Nephron (organoid): ENCODE data around the gene ZC3H7A.

Source experiments
- H3K27ac Mint-ChIP-seq, 3 experiments: 2 replicates each; pipeline ENCODE4 v1.8.0; 2020; ENCODE audit warnings: mixed read lengths in 3 of 3, mild to moderate bottlenecking in 2 of 3, moderate library complexity in 1 of 3
- H3K27me3 Mint-ChIP-seq: 2 replicates; pipeline ENCODE4 v1.8.0; 2021; ENCODE audit warnings: low read depth, mild to moderate bottlenecking, moderate library complexity, mixed read lengths
- H3K36me3 Mint-ChIP-seq: 2 replicates; pipeline ENCODE4 v1.8.0; 2020; ENCODE audit warnings: low read depth, mixed read lengths
- H3K4me1 Mint-ChIP-seq: 2 replicates; pipeline ENCODE4 v1.8.0; 2020; ENCODE audit warnings: mixed read lengths
- H3K4me3 Mint-ChIP-seq, 3 experiments: 2 replicates each; pipeline ENCODE4 v1.8.0; 2020; ENCODE audit warnings: mild to moderate bottlenecking in 3 of 3, mixed read lengths in 3 of 3, moderate library complexity in 2 of 3
- H3K9me3 Mint-ChIP-seq: 2 replicates; pipeline ENCODE4 v1.8.0; 2020; ENCODE audit warnings: mixed read lengths
- TF ChIP-seq, protein P1 (sequence below), 3 experiments: fragments of 200-600 bp; sonication (generic); IDR thresholded peaks; one replicate each; pipeline ENCODE4 v1.5.0; 2021; ENCODE audit warnings: antibody characterized with exemption in 3 of 3; ENCODE audit not compliant: unreplicated experiment in 3 of 3

The ZC3H7A gene

DNA sequence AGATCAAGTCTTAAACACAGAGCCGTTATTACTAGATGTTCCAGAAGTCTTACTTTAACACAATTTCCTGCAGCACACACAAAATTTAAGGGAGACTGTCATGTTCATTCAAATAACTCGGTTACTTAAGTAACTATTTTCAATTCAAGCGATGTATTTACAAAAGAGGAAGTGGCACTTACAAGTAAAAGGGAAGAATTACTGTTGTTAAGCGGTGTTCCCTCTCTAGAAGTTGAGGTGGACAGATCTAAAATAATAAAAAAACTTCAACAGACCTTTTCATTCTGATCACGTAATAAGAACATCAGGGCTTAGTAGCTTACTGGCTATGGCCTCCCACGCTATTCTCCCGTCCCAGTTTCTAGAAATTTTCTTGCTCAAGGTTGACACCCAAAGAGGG lies 28.2 kb downstream of the ZC3H7A start:
- H3K27me3 Mint-ChIP-seq, result no peaks in the 10 kb centered on the region
- no peak overlapping the region for H3K27ac Mint-ChIP-seq
- H3K36me3 Mint-ChIP-seq, result peaks cover 65% of the 10 kb centered on the region
- no peaks in the 10 kb centered on the region for H3K4me1 Mint-ChIP-seq
- TF ChIP-seq, protein P1, sequence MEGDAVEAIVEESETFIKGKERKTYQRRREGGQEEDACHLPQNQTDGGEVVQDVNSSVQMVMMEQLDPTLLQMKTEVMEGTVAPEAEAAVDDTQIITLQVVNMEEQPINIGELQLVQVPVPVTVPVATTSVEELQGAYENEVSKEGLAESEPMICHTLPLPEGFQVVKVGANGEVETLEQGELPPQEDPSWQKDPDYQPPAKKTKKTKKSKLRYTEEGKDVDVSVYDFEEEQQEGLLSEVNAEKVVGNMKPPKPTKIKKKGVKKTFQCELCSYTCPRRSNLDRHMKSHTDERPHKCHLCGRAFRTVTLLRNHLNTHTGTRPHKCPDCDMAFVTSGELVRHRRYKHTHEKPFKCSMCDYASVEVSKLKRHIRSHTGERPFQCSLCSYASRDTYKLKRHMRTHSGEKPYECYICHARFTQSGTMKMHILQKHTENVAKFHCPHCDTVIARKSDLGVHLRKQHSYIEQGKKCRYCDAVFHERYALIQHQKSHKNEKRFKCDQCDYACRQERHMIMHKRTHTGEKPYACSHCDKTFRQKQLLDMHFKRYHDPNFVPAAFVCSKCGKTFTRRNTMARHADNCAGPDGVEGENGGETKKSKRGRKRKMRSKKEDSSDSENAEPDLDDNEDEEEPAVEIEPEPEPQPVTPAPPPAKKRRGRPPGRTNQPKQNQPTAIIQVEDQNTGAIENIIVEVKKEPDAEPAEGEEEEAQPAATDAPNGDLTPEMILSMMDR (IDR thresholded peaks at IDR 0.05; ENCODE audit: unreplicated experiment in 3 of 3), result no peak
- no peaks in the 10 kb centered on the region for H3K9me3 Mint-ChIP-seq
- no peak overlapping the region for H3K4me3 Mint-ChIP-seq

DNA sequence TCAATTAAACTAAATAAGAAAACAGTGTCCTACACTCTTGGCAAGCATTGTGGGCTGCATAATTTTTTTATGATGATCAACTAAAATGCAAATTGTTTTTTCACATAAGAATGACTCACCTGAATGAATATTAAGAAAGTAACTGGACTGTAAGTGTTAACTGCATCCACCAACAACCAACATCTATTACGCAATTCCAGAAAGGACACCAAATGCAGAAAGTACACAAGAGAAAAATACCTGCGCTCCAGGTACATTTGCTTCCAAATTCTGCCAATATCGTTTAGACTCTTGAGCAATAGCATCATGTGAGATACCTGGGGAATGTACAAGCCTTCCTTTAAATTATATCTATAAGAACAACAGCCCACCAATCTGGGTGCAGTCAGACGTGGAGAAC lies 34.6 kb downstream of the ZC3H7A start:
- H3K4me1 Mint-ChIP-seq, result peaks cover 21% of the 10 kb centered on the region
- peaks cover 75% of the 10 kb centered on the region for H3K36me3 Mint-ChIP-seq
- H3K27me3 Mint-ChIP-seq, result no peaks in the 10 kb centered on the region
- no peaks in the 10 kb centered on the region for H3K9me3 Mint-ChIP-seq
- no peak overlapping the region for H3K4me3 Mint-ChIP-seq
- no peak overlapping the region for H3K27ac Mint-ChIP-seq
- TF ChIP-seq, protein P1 (IDR thresholded peaks at IDR 0.05; ENCODE audit: unreplicated experiment in 3 of 3), result no peak

DNA sequence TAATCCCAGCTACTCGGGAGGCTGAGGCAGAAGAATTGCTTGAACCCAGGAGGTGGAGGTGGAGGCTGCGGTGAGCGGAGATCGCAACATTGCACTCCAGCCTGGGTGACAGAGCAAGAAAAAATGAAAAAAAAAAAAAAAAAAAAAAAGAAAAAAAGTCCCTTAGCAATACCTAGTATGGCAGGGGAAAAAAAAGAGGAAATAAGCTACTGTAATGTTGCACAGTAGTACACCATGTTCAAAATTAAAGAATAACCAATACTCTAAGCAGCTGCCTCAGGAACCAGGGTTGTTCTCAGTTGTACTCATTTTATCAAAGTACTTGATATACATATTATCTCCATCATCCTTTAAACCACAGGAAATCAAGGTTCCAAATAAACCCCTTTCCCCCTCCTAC lies 37.1 kb downstream of the ZC3H7A start:
- Mint-ChIP-seq H3K4me1 (peaks cover 29% of the 10 kb centered on the region), H3K27ac (peak overlapping the region in 1 of 3 experiments; percentile 9), H3K4me3 (no peak overlapping the region)

DNA sequence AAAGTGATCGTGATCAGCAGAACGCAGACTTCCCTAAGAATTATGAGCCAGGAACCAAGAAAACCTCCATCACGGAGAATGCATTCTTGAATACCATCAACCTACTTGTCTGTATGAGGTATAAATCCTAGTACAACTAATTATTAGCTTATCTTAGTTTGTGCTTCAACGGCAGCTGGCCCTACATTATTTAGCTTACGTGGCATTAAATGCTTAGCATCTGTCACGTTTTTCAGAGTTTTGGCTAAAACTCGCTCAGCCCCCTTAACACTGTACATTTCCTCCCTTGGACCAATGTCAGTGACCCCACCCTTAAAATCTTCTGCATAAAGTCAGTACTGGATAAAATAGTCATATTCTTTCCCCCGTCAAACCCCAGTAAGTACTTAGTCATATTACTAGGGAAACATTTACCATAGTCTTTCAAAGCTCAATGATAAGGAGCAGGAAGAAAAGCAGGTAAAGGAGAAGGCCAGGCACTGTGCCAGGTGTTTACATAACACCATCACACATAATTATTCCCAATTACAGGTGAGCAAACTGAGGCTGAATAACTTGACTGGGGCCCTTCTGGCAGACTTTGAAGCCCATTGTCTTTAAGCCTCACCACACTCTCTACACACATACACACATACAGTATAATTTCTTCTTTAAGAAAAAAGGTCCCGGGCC lies 37.8 kb downstream of the ZC3H7A start:
- Mint-ChIP-seq H3K4me1 (peaks cover 29% of the 10 kb centered on the region), H3K4me3 (no peak overlapping the region), H3K9me3 (no peaks in the 10 kb centered on the region), H3K27me3 (no peaks in the 10 kb centered on the region), H3K27ac (peak overlapping the region; percentile 88 to 96 (median 91)), H3K36me3 (peaks cover 78% of the 10 kb centered on the region)
- TF ChIP-seq, protein P1 (IDR thresholded peaks at IDR 0.05; ENCODE audit: unreplicated experiment in 3 of 3), result no peak

More for the DNA sequence above, 37.1 kb downstream of the ZC3H7A start:
- TF ChIP-seq, protein P1 (IDR thresholded peaks at IDR 0.05; ENCODE audit: unreplicated experiment in 3 of 3), result no peak
- no peaks in the 10 kb centered on the region for H3K27me3 Mint-ChIP-seq
- no peaks in the 10 kb centered on the region for H3K9me3 Mint-ChIP-seq
- peaks cover 83% of the 10 kb centered on the region for H3K36me3 Mint-ChIP-seq

DNA sequence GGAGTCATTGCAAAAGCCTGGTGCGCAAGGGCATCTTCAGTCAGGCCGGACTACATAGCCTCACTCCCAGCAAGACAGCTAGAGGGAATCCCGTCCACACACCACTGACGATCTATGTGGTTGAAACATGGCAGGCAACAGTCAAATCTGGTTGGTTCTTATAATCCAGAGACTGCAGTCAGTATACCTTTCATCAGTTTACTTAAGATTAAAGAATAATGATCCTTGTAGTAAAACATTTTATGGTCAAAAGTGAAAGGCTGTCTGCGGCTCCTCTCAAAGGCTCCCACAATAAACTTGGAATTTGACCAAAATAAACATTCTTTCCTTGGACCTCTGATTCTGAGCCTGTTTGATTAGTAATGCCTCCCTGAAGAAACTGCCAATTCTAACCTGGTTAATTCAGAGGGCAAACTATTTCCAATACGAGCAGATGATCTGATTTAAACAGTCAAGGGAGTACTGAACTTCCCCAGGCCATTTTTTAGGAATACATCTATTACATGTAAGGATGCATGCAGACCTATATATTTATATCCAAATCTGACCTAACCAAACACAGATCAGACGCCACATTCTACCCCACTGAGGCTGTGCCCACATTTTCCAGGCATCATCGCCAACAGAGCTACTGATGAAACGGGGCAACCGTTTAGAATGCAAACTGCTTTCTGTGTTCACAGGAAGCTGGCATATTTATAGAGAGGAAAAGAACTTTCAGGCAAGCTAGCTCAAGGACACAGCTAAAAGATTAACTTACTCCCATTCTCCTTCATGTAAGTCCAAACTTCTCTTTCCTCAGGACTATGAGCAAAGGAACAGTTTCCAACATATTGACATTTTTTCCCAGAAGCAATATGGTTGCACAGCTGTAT lies 39.1 kb downstream of the ZC3H7A start:
- TF ChIP-seq, protein P1 (IDR thresholded peaks at IDR 0.05; ENCODE audit: unreplicated experiment in 3 of 3), result no peak
- Mint-ChIP-seq H3K27me3 (no peaks in the 10 kb centered on the region), H3K36me3 (peaks cover 81% of the 10 kb centered on the region), H3K9me3 (no peaks in the 10 kb centered on the region), H3K4me3 (no peak overlapping the region), H3K4me1 (peaks cover 34% of the 10 kb centered on the region), H3K27ac (peak overlapping the region; percentile 88 to 96 (median 91))
